HG03135 (cell line): Measurements from ENCODE around the gene PHC2.

Experiments used
- ATAC-seq: cut with Tn5 transposase; IDR thresholded peaks from one replicate; pipeline ENCODE4 v1.9.1; 2021; ENCODE audit warnings: mild to moderate bottlenecking, moderate library complexity; ENCODE audit not compliant: unreplicated experiment

PHC2 gene

DNA sequence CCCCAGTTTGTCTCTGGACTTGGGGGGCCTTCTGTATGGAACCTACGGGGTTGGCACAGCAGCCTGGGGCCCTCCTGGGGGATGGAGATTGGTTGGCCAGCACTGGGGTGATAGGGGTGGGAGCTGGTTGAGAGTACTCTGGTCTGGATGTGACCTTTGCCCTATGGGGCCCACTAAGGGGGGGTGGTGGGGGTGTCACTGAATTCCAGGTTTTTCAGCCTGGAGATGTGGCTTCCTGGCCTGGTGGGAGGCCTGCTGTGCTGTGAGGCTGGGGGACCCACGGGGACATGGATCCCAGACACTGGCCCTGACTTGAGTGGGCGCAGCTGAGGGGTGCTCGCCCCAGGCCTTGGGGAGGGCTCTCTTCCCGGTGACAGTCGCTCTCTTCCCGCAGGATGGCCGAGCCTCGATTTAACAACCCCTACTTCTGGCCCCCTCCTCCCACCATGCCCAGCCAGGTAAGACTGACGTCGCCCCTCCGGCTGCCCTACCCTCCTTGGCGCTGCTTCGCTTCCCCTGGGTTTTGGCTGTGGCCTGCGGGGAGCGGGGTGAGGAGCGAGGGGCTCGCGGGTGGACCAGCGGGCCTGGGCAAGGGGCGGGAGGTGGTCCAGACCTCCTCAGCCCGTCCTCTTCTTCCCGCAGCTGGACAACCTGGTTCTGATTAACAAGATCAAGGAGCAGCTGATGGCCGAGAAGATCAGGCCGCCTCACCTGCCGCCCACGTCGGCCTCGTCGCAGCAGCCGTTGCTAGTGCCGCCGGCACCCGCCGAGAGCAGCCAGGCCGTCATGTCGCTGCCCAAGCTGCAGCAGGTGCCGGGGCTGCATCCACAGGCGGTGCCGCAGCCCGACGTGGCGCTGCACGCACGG, 155.0 kb downstream of the PHC2 start:
- no peak for ATAC-seq

DNA sequence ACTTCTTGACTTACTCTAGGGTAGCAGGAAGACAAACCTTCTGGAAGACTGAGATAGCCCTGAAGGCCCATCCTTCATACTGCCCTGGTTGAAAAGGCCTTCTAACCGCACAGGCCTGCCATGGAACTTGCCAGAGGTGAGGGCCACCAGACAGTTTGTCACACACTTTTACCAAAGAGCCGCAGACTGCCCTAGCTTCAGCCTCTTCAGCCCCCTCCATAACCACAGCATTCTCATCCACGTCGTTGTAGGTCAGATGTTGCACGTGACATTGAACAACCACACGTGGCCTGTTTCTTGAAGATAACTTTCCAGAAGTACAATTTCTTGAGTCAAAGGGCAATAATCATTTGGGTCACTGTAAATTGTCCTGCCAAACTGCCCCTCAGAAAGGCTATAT, 155.7 kb downstream of the PHC2 start:
- no peak for ATAC-seq

DNA sequence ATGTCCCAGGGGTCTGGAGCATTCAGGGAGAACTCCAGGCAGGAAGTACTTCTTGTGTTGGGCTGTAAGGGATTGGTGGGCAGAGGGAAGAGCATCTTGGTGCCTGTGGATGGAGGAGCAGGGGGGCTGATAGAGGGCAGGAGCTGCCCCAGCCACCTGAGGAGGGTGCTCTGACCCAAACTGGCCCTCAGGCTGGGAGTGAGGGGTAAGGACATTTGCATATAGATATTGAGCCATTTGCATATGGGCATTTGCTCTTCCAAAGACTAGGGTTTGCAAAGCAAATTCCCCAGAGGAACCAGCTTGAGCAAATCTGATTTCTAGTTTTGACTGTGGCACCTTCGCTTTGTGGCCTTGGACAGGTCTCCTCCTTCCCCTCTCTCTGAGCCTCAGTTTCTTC, 156.4 kb downstream of the PHC2 start:
- no peak for ATAC-seq

DNA sequence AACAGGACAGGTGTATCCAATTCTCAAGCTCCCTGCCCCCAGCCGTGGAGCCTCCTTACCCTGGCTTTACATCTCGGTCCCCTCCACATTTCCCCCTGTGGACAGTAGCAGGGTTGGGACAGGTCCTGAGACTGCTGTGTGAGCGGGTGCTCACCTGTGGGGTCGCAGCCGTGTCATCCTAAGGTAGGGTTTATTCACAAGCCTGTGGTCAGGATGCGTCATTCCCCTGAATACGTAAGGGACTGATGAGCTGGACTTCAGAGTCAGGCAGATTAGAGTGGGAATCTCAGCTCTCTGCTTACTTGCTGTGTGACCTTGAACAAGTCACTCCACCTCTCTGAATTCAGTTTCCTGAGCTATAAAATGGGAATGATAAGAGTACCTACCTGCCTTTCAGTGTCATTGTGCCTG, 156.9 kb downstream of the PHC2 start:
- ATAC-seq: no peak
